Measurements from ENCODE around the gene TFF1.

TFF1 gene

GRCh38 chr21:42352441-42353095 is 13.8 kb downstream of the TFF1 start:
- Histone ChIP-seq H3K4me3 (replicated peaks; ENCODE audit: low read depth, low read length) (no peak overlapping the region), H3K36me3 (ENCODE audit: control insufficient read depth, insufficient read depth, low read length) (no peaks in the 10 kb centered on the region), H3K27me3 (replicated peaks; ENCODE audit: control insufficient read depth, insufficient read depth, low read length) (no peaks in the 10 kb centered on the region)
- TF ChIP-seq CTCF (IDR thresholded peaks at IDR 0.05; ENCODE audit: insufficient read depth, low read length, poor library complexity, severe bottlenecking) = no peak
- no peak for DNase-seq (ENCODE audit: extremely low read depth, insufficient read length)

GRCh38 chr21:42351626-42352440 is 14.5 kb downstream of the TFF1 start:
- no peak for TF ChIP-seq CTCF (IDR thresholded peaks at IDR 0.05; ENCODE audit: insufficient read depth, low read length, poor library complexity, severe bottlenecking)
- DNase-seq (ENCODE audit: extremely low read depth, insufficient read length) = no peak
- H3K27me3 ChIP-seq (replicated peaks; ENCODE audit: control insufficient read depth, insufficient read depth, low read length) = peaks cover 2% of the 10 kb centered on the region; the same call in 1 of the 2 replicates
- no peak overlapping the region for H3K4me3 ChIP-seq (replicated peaks; ENCODE audit: low read depth, low read length)
- no peaks in the 10 kb centered on the region for H3K36me3 ChIP-seq (ENCODE audit: control insufficient read depth, insufficient read depth, low read length)

- no peak for TF ChIP-seq CTCF (IDR thresholded peaks at IDR 0.05; ENCODE audit: insufficient read depth, low read length, poor library complexity, severe bottlenecking)
- Histone ChIP-seq H3K4me3 (replicated peaks; ENCODE audit: low read depth, low read length) (no peak within 1 kb of the TSS), H3K27me3 (replicated peaks; ENCODE audit: control insufficient read depth, insufficient read depth, low read length) (peaks cover 2% of the 10 kb centered on the region; the same call in 1 of the 2 replicates), H3K36me3 (ENCODE audit: control insufficient read depth, insufficient read depth, low read length) (no peaks in the 10 kb centered on the region)
- DNase-seq (ENCODE audit: extremely low read depth, insufficient read length) = no peak
Observed at GRCh38 chr21:42350927-42351426, 15.4 kb downstream of the TFF1 start, which contains the start of gene TFF2. TFF2 (minus strand) TSS chr21:42350994; CDS start chr21:42350957, 37 bp downstream.

GRCh38 chr21:42350318-42350910 is 15.9 kb downstream of the TFF1 start:
- Histone ChIP-seq H3K4me3 (replicated peaks; ENCODE audit: low read depth, low read length) (no peak overlapping the region), H3K36me3 (ENCODE audit: control insufficient read depth, insufficient read depth, low read length) (no peaks in the 10 kb centered on the region), H3K27me3 (replicated peaks; ENCODE audit: control insufficient read depth, insufficient read depth, low read length) (peaks cover 2% of the 10 kb centered on the region; the same call in 1 of the 2 replicates)
- no peak for TF ChIP-seq CTCF (IDR thresholded peaks at IDR 0.05; ENCODE audit: insufficient read depth, low read length, poor library complexity, severe bottlenecking)
- DNase-seq (ENCODE audit: extremely low read depth, insufficient read length) = no peak

GRCh38 chr21:42349420-42350317 is 16.7 kb downstream of the TFF1 start:
- no peak overlapping the region for H3K4me3 ChIP-seq (replicated peaks; ENCODE audit: low read depth, low read length)
- H3K27me3 ChIP-seq (replicated peaks; ENCODE audit: control insufficient read depth, insufficient read depth, low read length) = peaks cover 2% of the 10 kb centered on the region; the same call in 1 of the 2 replicates
- TF ChIP-seq CTCF (IDR thresholded peaks at IDR 0.05; ENCODE audit: insufficient read depth, low read length, poor library complexity, severe bottlenecking) = no peak
- H3K36me3 ChIP-seq (ENCODE audit: control insufficient read depth, insufficient read depth, low read length) = no peaks in the 10 kb centered on the region
- no peak for DNase-seq (ENCODE audit: extremely low read depth, insufficient read length)

Measured in GM06990 (cell line).